ENCODE measurements around the gene KCNK17. TPM values are rescaled to one million over a fixed set of nuclear protein-coding genes. Genes with fewer than 3 reads are reported as not detected.

The KCNK17 gene
- total RNA-seq, 1 donor from 2014 or later, result not detected

GRCh38 chr6:39357998-39358686, 43.9 kb upstream of the KCNK17 start:
- no peak overlapping the region for H3K4me3 ChIP-seq (ENCODE audit: low read depth, low read length)
- no peaks in the 10 kb centered on the region for H3K36me3 ChIP-seq (ENCODE audit: control insufficient read depth, insufficient read depth, low read length)
- peaks cover 2% of the 10 kb centered on the region for H3K27me3 ChIP-seq (ENCODE audit: control insufficient read depth, insufficient read depth, low read length)
- FAIRE-seq (no peak), DNase-seq (ENCODE audit: low read depth) (peak; percentile 67)
- TF ChIP-seq, protein P1, sequence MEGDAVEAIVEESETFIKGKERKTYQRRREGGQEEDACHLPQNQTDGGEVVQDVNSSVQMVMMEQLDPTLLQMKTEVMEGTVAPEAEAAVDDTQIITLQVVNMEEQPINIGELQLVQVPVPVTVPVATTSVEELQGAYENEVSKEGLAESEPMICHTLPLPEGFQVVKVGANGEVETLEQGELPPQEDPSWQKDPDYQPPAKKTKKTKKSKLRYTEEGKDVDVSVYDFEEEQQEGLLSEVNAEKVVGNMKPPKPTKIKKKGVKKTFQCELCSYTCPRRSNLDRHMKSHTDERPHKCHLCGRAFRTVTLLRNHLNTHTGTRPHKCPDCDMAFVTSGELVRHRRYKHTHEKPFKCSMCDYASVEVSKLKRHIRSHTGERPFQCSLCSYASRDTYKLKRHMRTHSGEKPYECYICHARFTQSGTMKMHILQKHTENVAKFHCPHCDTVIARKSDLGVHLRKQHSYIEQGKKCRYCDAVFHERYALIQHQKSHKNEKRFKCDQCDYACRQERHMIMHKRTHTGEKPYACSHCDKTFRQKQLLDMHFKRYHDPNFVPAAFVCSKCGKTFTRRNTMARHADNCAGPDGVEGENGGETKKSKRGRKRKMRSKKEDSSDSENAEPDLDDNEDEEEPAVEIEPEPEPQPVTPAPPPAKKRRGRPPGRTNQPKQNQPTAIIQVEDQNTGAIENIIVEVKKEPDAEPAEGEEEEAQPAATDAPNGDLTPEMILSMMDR (IDR thresholded peaks at IDR 0.05; ENCODE audit: insufficient read depth, low read length, severe bottlenecking), result no peak

GRCh38 chr6:39353698-39354315, 39.6 kb upstream of the KCNK17 start:
- no peak for FAIRE-seq
- no peak overlapping the region for H3K4me3 ChIP-seq (ENCODE audit: low read depth, low read length)
- TF ChIP-seq, protein P1 (IDR thresholded peaks at IDR 0.05; ENCODE audit: insufficient read depth, low read length, severe bottlenecking), result no peak
- no peak for DNase-seq (ENCODE audit: low read depth)
- H3K36me3 ChIP-seq (ENCODE audit: control insufficient read depth, insufficient read depth, low read length), result no peaks in the 10 kb centered on the region
- H3K27me3 ChIP-seq (ENCODE audit: control insufficient read depth, insufficient read depth, low read length), result peaks cover 2% of the 10 kb centered on the region

DNA sequence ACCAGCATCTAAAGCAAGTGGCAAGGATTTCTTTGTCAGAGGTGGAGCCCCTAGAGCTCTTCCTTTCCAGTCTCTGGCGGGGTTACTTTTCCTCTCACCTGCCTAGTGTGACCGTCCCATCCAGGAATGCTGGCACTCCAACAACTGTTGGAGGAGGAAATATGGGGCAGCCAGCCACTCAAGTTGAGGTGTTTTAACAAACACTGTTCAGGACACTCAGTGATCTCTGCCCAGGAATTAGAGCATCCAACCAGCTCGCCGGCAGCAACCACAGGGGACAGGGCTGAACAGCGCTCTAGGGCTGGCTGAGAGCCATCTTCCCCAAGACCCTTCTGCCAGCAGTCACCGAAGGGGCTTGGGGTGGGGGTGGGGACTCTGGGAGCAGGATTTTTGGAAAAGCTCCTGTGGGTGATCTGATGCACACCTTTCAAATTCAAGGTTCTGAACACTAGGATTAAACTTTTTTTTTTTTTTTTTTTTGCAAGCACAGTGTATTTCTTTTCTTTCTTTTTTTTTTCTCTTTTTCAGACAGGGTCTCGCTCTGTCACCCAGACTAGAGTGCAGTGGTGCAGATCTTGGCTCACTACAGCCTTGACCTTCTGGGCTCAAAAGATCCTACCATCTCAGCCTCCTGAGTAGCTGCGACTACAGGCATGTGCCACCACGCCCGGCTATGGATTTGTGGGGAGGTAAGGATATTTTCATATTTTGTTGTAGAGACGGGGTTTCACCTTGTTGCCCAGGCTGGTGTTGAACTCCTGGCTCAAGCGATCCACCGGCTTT, 36.7 kb upstream of the KCNK17 start:
- Histone ChIP-seq H3K27me3 (ENCODE audit: control insufficient read depth, insufficient read depth, low read length) (peaks cover 2% of the 10 kb centered on the region), H3K4me3 (ENCODE audit: low read depth, low read length) (no peak overlapping the region), H3K36me3 (ENCODE audit: control insufficient read depth, insufficient read depth, low read length) (no peaks in the 10 kb centered on the region)
- FAIRE-seq (no peak), DNase-seq (ENCODE audit: low read depth) (no peak)
- TF ChIP-seq, protein P1 (IDR thresholded peaks at IDR 0.05; ENCODE audit: insufficient read depth, low read length, severe bottlenecking), result no peak

DNA sequence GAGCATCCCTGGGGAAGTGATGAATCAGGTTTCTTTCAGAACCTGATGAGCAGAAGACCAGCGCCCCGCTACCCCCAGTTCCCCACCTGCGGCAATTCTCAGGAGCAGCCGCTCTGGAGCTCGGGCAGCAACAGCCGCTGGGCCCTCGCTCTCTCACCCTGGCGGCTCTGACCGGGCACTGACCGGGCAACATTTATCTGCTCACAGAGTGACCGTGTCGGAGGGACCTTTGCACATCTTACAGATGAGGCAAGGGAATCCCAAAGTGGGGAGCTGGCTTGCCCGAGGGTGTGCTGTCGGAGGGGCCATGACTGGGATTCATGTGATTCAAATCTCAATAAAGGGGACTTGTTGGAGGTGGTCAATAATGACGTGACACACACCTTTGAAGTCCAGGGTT, 34.5 kb upstream of the KCNK17 start:
- no peak for DNase-seq (ENCODE audit: low read depth)
- Histone ChIP-seq H3K27me3 (ENCODE audit: control insufficient read depth, insufficient read depth, low read length) (no peaks in the 10 kb centered on the region), H3K36me3 (ENCODE audit: control insufficient read depth, insufficient read depth, low read length) (no peaks in the 10 kb centered on the region), H3K4me3 (ENCODE audit: low read depth, low read length) (no peak overlapping the region)
- FAIRE-seq, result no peak
- TF ChIP-seq, protein P1 (IDR thresholded peaks at IDR 0.05; ENCODE audit: insufficient read depth, low read length, severe bottlenecking), result no peak

DNA sequence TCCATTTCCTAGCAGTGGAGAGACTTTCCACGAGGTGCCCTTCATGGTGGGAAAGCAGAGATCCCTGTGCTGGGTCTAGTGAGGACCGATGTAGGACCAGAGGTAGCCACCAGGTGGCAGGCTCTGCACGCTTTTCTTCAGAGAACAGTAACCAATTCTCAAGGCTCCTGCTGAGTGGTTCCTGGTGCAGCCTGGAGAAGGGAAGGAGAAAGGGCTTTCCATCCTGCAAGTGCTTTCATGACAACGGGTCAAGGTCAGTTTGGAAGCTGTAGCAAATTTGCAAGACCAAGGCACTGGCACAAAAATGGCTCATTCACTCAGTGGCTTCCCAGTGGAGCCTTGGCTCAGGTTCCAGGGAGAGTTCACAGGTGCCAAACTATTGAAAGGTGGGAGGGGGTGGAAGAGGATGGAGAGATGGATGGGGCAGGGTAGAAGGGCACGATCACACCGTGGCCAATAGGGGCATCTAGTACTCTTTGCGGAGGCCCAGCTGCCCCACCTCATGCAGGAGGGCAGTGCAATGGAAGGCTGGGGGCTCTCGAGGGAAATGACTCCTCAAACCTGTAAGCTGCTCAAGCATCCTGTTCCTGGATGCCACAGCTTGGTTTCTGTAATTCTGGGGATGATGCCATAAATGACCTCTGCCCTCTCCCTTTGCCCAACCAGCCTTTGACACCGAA, 33.8 kb upstream of the KCNK17 start:
- Histone ChIP-seq H3K27me3 (ENCODE audit: control insufficient read depth, insufficient read depth, low read length) (no peaks in the 10 kb centered on the region), H3K36me3 (ENCODE audit: control insufficient read depth, insufficient read depth, low read length) (no peaks in the 10 kb centered on the region), H3K4me3 (ENCODE audit: low read depth, low read length) (no peak overlapping the region)
- TF ChIP-seq, protein P1 (IDR thresholded peaks at IDR 0.05; ENCODE audit: insufficient read depth, low read length, severe bottlenecking), result peak; percentile 95
- DNase-seq (ENCODE audit: low read depth) (peak; percentile 42), FAIRE-seq (no peak)

Data from bronchial epithelial cell (primary cell).